CD4-positive, alpha-beta T cell (primary cell): ENCODE data around the gene SAMD3. TPM values are rescaled to one million over a fixed set of nuclear protein-coding genes. Genes with fewer than 3 reads are reported as not detected.
A peak's percentile ranks its signal among the peaks of the same experiment; 100 is the strongest.

Experiments used
- ATAC-seq: fragments of 200-7000 bp; cut with Tn5 transposase; one replicate; pipeline ENCODE4 v1.10.0; 2022; ENCODE audit warnings: mild to moderate bottlenecking; ENCODE audit not compliant: poor library complexity
- CTCF ChIA-PET: fragments of 350-600 bp; sonication (Branson Sonifier 250); formaldehyde crosslinking; loops from one replicate; lab custom pipeline; 2021; ENCODE audit warnings: antibody characterized with exemption, inconsistent platforms; lab: Charles Lee
- POLR2A ChIA-PET: fragments of 350-600 bp; sonication (Branson Sonifier 250); formaldehyde crosslinking; loops from one replicate; lab custom pipeline; 2021; ENCODE audit warnings: antibody characterized with exemption, inconsistent platforms; lab: Charles Lee
- DNase-seq, 14 experiments: peaks; one replicate each; pipeline ENCODE4 v3.0.0-alpha.2; 2013 to 2020; ENCODE audit warnings: mixed read lengths in 2 of 14
- H3K27ac ChIP-seq, 2 donors: one replicate each; pipeline versions ENCODE4 v1.5.1 to v1.7.0; 2013; ENCODE audit warnings: low read length in 2 of 2, low read depth in 1 of 2, mild to moderate bottlenecking in 1 of 2
- H3K27me3 ChIP-seq, 2 experiments: 1 replicate in 1 of 2; 2 replicates in 1 of 2; pipeline versions ENCODE4 v1.6.1 to v1.7.0; 2013; ENCODE audit warnings: low read length in 2 of 2, control low read depth in 1 of 2, mild to moderate bottlenecking in 1 of 2, moderate library complexity in 1 of 2; ENCODE audit not compliant: insufficient read depth in 2 of 2, control insufficient read depth in 1 of 2
- H3K36me3 ChIP-seq: one replicate; pipeline ENCODE4 v1.6.1; 2013; ENCODE audit warnings: low read length, control low read depth; ENCODE audit not compliant: insufficient read depth
- H3K4me1 ChIP-seq: one replicate; pipeline ENCODE4 v1.6.1; 2013; ENCODE audit warnings: low read length, control low read depth; ENCODE audit not compliant: insufficient read depth
- H3K4me3 ChIP-seq: one replicate; pipeline ENCODE4 v1.5.1; 2013; ENCODE audit warnings: mild to moderate bottlenecking, low read length, moderate library complexity
- H3K9me3 ChIP-seq, 2 experiments: 1 replicate in 1 of 2; 2 replicates in 1 of 2; pipeline versions ENCODE4 v1.6.1 to v1.7.0; 2013; ENCODE audit warnings: low read length in 2 of 2, mild to moderate bottlenecking in 2 of 2, control low read depth in 1 of 2, moderate library complexity in 1 of 2; ENCODE audit not compliant: control insufficient read depth in 1 of 2, insufficient read depth in 1 of 2
- H3K27ac Mint-ChIP-seq: one replicate; pipeline ENCODE4 v1.8.0; 2020; ENCODE audit warnings: mixed read lengths
- H3K27me3 Mint-ChIP-seq: one replicate; pipeline ENCODE4 v1.8.0; 2021; ENCODE audit warnings: mixed read lengths
- H3K36me3 Mint-ChIP-seq: one replicate; pipeline ENCODE4 v1.8.0; 2021; ENCODE audit warnings: low read depth, mixed read lengths
- H3K4me1 Mint-ChIP-seq: one replicate; pipeline ENCODE4 v1.8.0; 2021; ENCODE audit warnings: low read depth, mixed read lengths
- H3K4me3 Mint-ChIP-seq: one replicate; pipeline ENCODE4 v1.8.0; 2020; ENCODE audit warnings: mild to moderate bottlenecking, mixed read lengths
- H3K9me3 Mint-ChIP-seq: one replicate; pipeline ENCODE4 v1.8.0; 2020; ENCODE audit warnings: mixed read lengths
- CTCF ChIP-seq: fragments of 200-600 bp; IDR thresholded peaks from one replicate; pipeline ENCODE4 v1.8.0; 2022; ENCODE audit warnings: antibody characterized with exemption, mild to moderate bottlenecking
- intact Hi-C, 2 experiments: fragments of 100-400 bp; cut with DNase I in 1 of 2; cut with micrococcal nuclease in 1 of 2; formaldehyde crosslinking; loops; one replicate each; pipeline versions ENCODE4 v1.15.1 to v1.9.0; 2023 to 2025; cut with DNase I, micrococcal nuclease
- total RNA-seq, 174 experiments: library from RNA in 2 of 174; stranded (reverse) in 2 of 174; gene quantifications; one replicate each; pipeline ENCODE4 v1.2.3 and lab custom pipeline; 2021 to 2026

SAMD3 gene
- total RNA-seq, 2 experiments from 2014 or later: 24.3 to 28.7 TPM

GRCh38 chr6:130190701-130191690 is 31.8 kb downstream of the SAMD3 start:
- Mint-ChIP-seq H3K4me1 (peaks cover 91% of the 10 kb centered on the region), H3K9me3 (no peaks in the 10 kb centered on the region), H3K27me3 (no peaks in the 10 kb centered on the region), H3K27ac (peak overlapping the region; percentile 64), H3K4me3 (no peak overlapping the region), H3K36me3 (peaks cover 33% of the 10 kb centered on the region)
- H3K4me3 ChIP-seq: no peak overlapping the region
- peaks cover 8% of the 10 kb centered on the region for H3K36me3 ChIP-seq
- TF ChIP-seq CTCF: no peak
- POLR2A ChIA-PET: interaction anchor here (0.7 to 1.6 kb wide), 3 partner anchors 12 to 25 kb away, joined by 3 to 9 read pairs (median 3); no protein-coding TSS in a partner anchor
- H3K4me1 ChIP-seq: peaks cover 16% of the 10 kb centered on the region
- DNase-seq (no peak), ATAC-seq (no peak)
- intact Hi-C loops: no loop called here
- H3K27me3 ChIP-seq: no peaks in the 10 kb centered on the region
- H3K9me3 ChIP-seq: no peaks in the 10 kb centered on the region
- CTCF ChIA-PET: no interaction called here
- H3K27ac ChIP-seq: no peak overlapping the region

GRCh38 chr6:130189531-130190397 is 33.0 kb downstream of the SAMD3 start:
- Mint-ChIP-seq H3K9me3 (no peaks in the 10 kb centered on the region), H3K27me3 (no peaks in the 10 kb centered on the region), H3K27ac (peak overlapping the region; percentile 64), H3K36me3 (peaks cover 22% of the 10 kb centered on the region), H3K4me1 (peaks cover 85% of the 10 kb centered on the region), H3K4me3 (peak overlapping the region; percentile 5)
- TF ChIP-seq CTCF: no peak
- Histone ChIP-seq H3K4me1 (peaks cover 20% of the 10 kb centered on the region), H3K4me3 (no peak overlapping the region), H3K27ac (peak overlapping the region in 1 of 2 donors; percentile 7), H3K27me3 (no peaks in the 10 kb centered on the region), H3K36me3 (peaks cover 8% of the 10 kb centered on the region), H3K9me3 (no peaks in the 10 kb centered on the region)
- POLR2A ChIA-PET: interaction anchor here (1.0 to 1.6 kb wide), 2 partner anchors 13 to 57 kb away, joined by 3 to 9 read pairs; no protein-coding TSS in a partner anchor
- no peak for ATAC-seq
- no peak for DNase-seq
- intact Hi-C loops: no loop called here
- CTCF ChIA-PET: no interaction called here

GRCh38 chr6:130188207-130188899 is 34.4 kb downstream of the SAMD3 start:
- H3K4me1 Mint-ChIP-seq: peaks cover 88% of the 10 kb centered on the region
- Histone ChIP-seq H3K4me1 (peaks cover 31% of the 10 kb centered on the region), H3K9me3 (no peaks in the 10 kb centered on the region), H3K4me3 (no peak overlapping the region), H3K27me3 (no peaks in the 10 kb centered on the region), H3K36me3 (peaks cover 11% of the 10 kb centered on the region), H3K27ac (no peak overlapping the region)
- ChIA-PET CTCF (no interaction called here), POLR2A (interaction anchor here (0.9 to 1.9 kb wide), 4 partner anchors 20 to 56 kb away, joined by 3 to 7 read pairs (median 4); no protein-coding TSS in a partner anchor)
- peaks cover 28% of the 10 kb centered on the region for H3K36me3 Mint-ChIP-seq
- no peak for TF ChIP-seq CTCF
- intact Hi-C loops: no loop called here
- H3K4me3 Mint-ChIP-seq: peak overlapping the region; percentile 21
- H3K27me3 Mint-ChIP-seq: no peaks in the 10 kb centered on the region
- no peaks in the 10 kb centered on the region for H3K9me3 Mint-ChIP-seq
- DNase-seq (no peak), ATAC-seq (no peak)
- H3K27ac Mint-ChIP-seq: peak overlapping the region; percentile 64
